GM19023 (cell line): ENCODE measurements around the gene UBE2E3.
"Not testable (repeated sequence)": the region's sequence is repeated elsewhere in the genome, so short reads cannot be mapped to it uniquely, and the experiment has no call there.

ENCODE experiments used
- ATAC-seq: cut with Tn5 transposase; IDR thresholded peaks from one replicate; pipeline ENCODE4 v1.9.1; 2021; ENCODE audit warnings: mild to moderate bottlenecking, moderate library complexity; ENCODE audit not compliant: unreplicated experiment

The UBE2E3 gene

GRCh38 chr2:181072486-181073235 is 92.3 kb downstream of the UBE2E3 start:
- no peak for ATAC-seq

GRCh38 chr2:181073896-181074295 is 93.5 kb downstream of the UBE2E3 start:
- ATAC-seq = no peak

GRCh38 chr2:181074457-181074856 is 94.1 kb downstream of the UBE2E3 start:
- ATAC-seq = no peak

GRCh38 chr2:181076658-181077057 is 96.3 kb downstream of the UBE2E3 start:
- no peak for ATAC-seq

GRCh38 chr2:181077128-181077709 is 96.8 kb downstream of the UBE2E3 start:
- peak; percentile 91 for ATAC-seq

- no peak for ATAC-seq
These were observed 102.7 kb downstream of the UBE2E3 start for GRCh38 chr2:181083140-181083539.

- no peak for ATAC-seq
These were observed 105.3 kb downstream of the UBE2E3 start for GRCh38 chr2:181085734-181086133.

- ATAC-seq = not testable (repeated sequence)
These were observed 111.5 kb downstream of the UBE2E3 start for GRCh38 chr2:181091920-181092319.

GRCh38 chr2:181095486-181095885 is 115.1 kb downstream of the UBE2E3 start:
- no peak for ATAC-seq

- no peak for ATAC-seq
These were observed 123.3 kb downstream of the UBE2E3 start for GRCh38 chr2:181103659-181104058.

- no peak for ATAC-seq
These were observed 124.2 kb downstream of the UBE2E3 start for GRCh38 chr2:181104512-181105115.

- ATAC-seq = no peak
These were observed 125.2 kb downstream of the UBE2E3 start for GRCh38 chr2:181105562-181105961.

- ATAC-seq = no peak
These were observed 125.8 kb downstream of the UBE2E3 start for GRCh38 chr2:181106229-181106628.

GRCh38 chr2:181106789-181107627 is 126.6 kb downstream of the UBE2E3 start:
- peak; percentile 98 for ATAC-seq

- no peak for ATAC-seq
These were observed 127.2 kb downstream of the UBE2E3 start for GRCh38 chr2:181107628-181107945.

- no peak for ATAC-seq
These were observed 130.7 kb downstream of the UBE2E3 start for GRCh38 chr2:181111059-181111458.

GRCh38 chr2:181112916-181113315 is 132.5 kb downstream of the UBE2E3 start:
- ATAC-seq = no peak
